Smooth muscle cell (in vitro differentiated cells): Measurements from ENCODE around the gene GPR152. TPM values are rescaled to one million over a fixed set of nuclear protein-coding genes. Genes with fewer than 3 reads are reported as not detected.

Experiments used
- DNase-seq: peaks from one replicate; lab custom pipeline; 2025; ENCODE audit not compliant: unreplicated experiment; lab: John Stamatoyannopoulos, UW
- H2AFZ ChIP-seq: fragments of 200-600 bp; sonication (generic); 2 replicates; pipeline ENCODE4 v1.6.0; 2016; ENCODE audit warnings: antibody characterized with exemption, low read depth, mild to moderate bottlenecking
- H3F3A ChIP-seq: fragments of 200-600 bp; sonication (generic); 2 replicates; pipeline ENCODE4 v1.6.0; 2017; ENCODE audit warnings: antibody characterized with exemption, low read depth
- H3K27ac ChIP-seq: fragments of 200-600 bp; sonication (generic); 2 replicates; pipeline ENCODE4 v1.5.1; 2016; ENCODE audit warnings: low read depth, mild to moderate bottlenecking
- H3K27me3 ChIP-seq: fragments of 200-600 bp; sonication (generic); 2 replicates; pipeline ENCODE4 v1.6.1; 2016; ENCODE audit warnings: low read depth, mild to moderate bottlenecking
- H3K36me3 ChIP-seq: fragments of 200-600 bp; sonication (generic); 2 replicates; pipeline ENCODE4 v1.5.1; 2016; ENCODE audit warnings: low read depth
- H3K4me1 ChIP-seq: fragments of 200-600 bp; sonication (generic); 2 replicates; pipeline ENCODE4 v1.5.1; 2016; ENCODE audit warnings: low read depth
- H3K4me2 ChIP-seq: fragments of 200-600 bp; sonication (generic); 2 replicates; pipeline ENCODE4 v1.6.0; 2016; ENCODE audit warnings: mild to moderate bottlenecking
- H3K4me3 ChIP-seq: fragments of 200-600 bp; sonication (generic); 2 replicates; pipeline ENCODE4 v1.5.1; 2016; ENCODE audit warnings: mild to moderate bottlenecking
- H3K79me2 ChIP-seq: fragments of 200-600 bp; sonication (generic); 2 replicates; pipeline ENCODE4 v1.6.0; 2016; ENCODE audit warnings: low read depth, mild to moderate bottlenecking
- H3K9ac ChIP-seq: fragments of 200-600 bp; sonication (generic); 2 replicates; pipeline ENCODE4 v1.6.0; 2016; ENCODE audit warnings: low read depth
- H3K9me3 ChIP-seq: fragments of 200-600 bp; sonication (generic); replicated peaks from 2 replicates; pipeline ENCODE4 v1.5.1; 2016; ENCODE audit warnings: low read depth
- H4K20me1 ChIP-seq: fragments of 200-600 bp; sonication (generic); 2 replicates; pipeline ENCODE4 v1.6.0; 2016; ENCODE audit warnings: low read depth
- CTCF ChIP-seq: fragments of 200-600 bp; sonication (generic); IDR thresholded peaks from 2 replicates; pipeline ENCODE4 v1.5.1; 2017; ENCODE audit warnings: borderline replicate concordance, mild to moderate bottlenecking, antibody characterized with exemption; ENCODE audit not compliant: insufficient read depth, poor library complexity, severe bottlenecking
- WGBS: methylation state at CpG from one replicate; pipeline ENCODE4 v1.1.7; 2016; ENCODE audit warnings: low lambda C conversion rate; 5-methylcytosine and 5-hydroxymethylcytosine counted together
- polyA plus RNA-seq: library from polyadenylated mRNA; unstranded; fragments of >200 nt; fragmentation: Nextera tagmentation; extraction: Ambion mirVana; gene quantifications from 2 replicates; pipeline ENCODE4 v1.2.1, GENCODE V29; 2016
- total RNA-seq: library from RNA; depleted of rRNA; stranded (reverse); fragments of >200 nt; gene quantifications from 2 replicates; pipeline ENCODE4 v1.2.3, GENCODE V29; 2014

GPR152 gene
- total and polyA plus RNA-seq, 2 experiments from 2014 or later: 0.27 TPM; not detected in 1

GRCh38 chr11:67500484-67500821, 47.9 kb upstream of the GPR152 start:
- H4K20me1 ChIP-seq: peaks cover 18% of the 10 kb centered on the region
- DNase-seq: no peak
- no peak overlapping the region for H2AFZ ChIP-seq
- H3K79me2 ChIP-seq: peaks cover 14% of the 10 kb centered on the region
- no peaks in the 10 kb centered on the region for H3K9me3 ChIP-seq
- no peaks in the 10 kb centered on the region for H3F3A ChIP-seq
- no peak for TF ChIP-seq CTCF
- H3K4me2 ChIP-seq: no peak overlapping the region
- 100% methylated on average over 1 of the region's 1 CpG for WGBS
- peaks cover 12% of the 10 kb centered on the region for H3K4me1 ChIP-seq
- no peaks in the 10 kb centered on the region for H3K27me3 ChIP-seq
- no peak overlapping the region for H3K27ac ChIP-seq
- no peaks in the 10 kb centered on the region for H3K36me3 ChIP-seq
- H3K9ac ChIP-seq: no peak overlapping the region
- no peak overlapping the region for H3K4me3 ChIP-seq

- H2AFZ ChIP-seq: no peak overlapping the region
- H4K20me1 ChIP-seq: peaks cover 18% of the 10 kb centered on the region
- DNase-seq: no peak
- no peaks in the 10 kb centered on the region for H3F3A ChIP-seq
- H3K9ac ChIP-seq: no peak overlapping the region
- H3K79me2 ChIP-seq: peaks cover 14% of the 10 kb centered on the region
- no peaks in the 10 kb centered on the region for H3K27me3 ChIP-seq
- H3K36me3 ChIP-seq: no peaks in the 10 kb centered on the region
- H3K4me3 ChIP-seq: no peak overlapping the region
- H3K9me3 ChIP-seq: no peaks in the 10 kb centered on the region
- TF ChIP-seq CTCF: no peak
- H3K27ac ChIP-seq: no peak overlapping the region
- no peak overlapping the region for H3K4me2 ChIP-seq
- peaks cover 10% of the 10 kb centered on the region for H3K4me1 ChIP-seq
- over 99% methylated on average over 21 of the region's 26 CpGs for WGBS
These were observed 47.4 kb upstream of the GPR152 start for GRCh38 chr11:67499808-67500483.

- DNase-seq: no peak
- H3F3A ChIP-seq: no peaks in the 10 kb centered on the region
- H3K4me1 ChIP-seq: peaks cover 6% of the 10 kb centered on the region
- TF ChIP-seq CTCF: no peak
- H3K27me3 ChIP-seq: no peaks in the 10 kb centered on the region
- H3K36me3 ChIP-seq: no peaks in the 10 kb centered on the region
- no peak overlapping the region for H3K9ac ChIP-seq
- H4K20me1 ChIP-seq: peaks cover 13% of the 10 kb centered on the region
- 96% methylated on average over 21 of the region's 21 CpGs for WGBS
- H3K9me3 ChIP-seq: no peaks in the 10 kb centered on the region
- H3K79me2 ChIP-seq: peaks cover 8% of the 10 kb centered on the region
- H3K4me2 ChIP-seq: no peak overlapping the region
- H3K27ac ChIP-seq: no peak overlapping the region
- H3K4me3 ChIP-seq: no peak overlapping the region
- no peak overlapping the region for H2AFZ ChIP-seq
These were observed 46.0 kb upstream of the GPR152 start for GRCh38 chr11:67498544-67498972.
